ENCODE results near the gene ZNF783. TPM values are rescaled to one million over a fixed set of nuclear protein-coding genes. Genes with fewer than 3 reads are reported as not detected.
A peak's percentile ranks its signal among the peaks of the same experiment; 100 is the strongest.
"Not testable (repeated sequence)": the region's sequence is repeated elsewhere in the genome, so short reads cannot be mapped to it uniquely, and the experiment has no call there.

Gene ZNF783
- total RNA-seq, 1 experiment from 2014 or later = 15.8 TPM

DNA sequence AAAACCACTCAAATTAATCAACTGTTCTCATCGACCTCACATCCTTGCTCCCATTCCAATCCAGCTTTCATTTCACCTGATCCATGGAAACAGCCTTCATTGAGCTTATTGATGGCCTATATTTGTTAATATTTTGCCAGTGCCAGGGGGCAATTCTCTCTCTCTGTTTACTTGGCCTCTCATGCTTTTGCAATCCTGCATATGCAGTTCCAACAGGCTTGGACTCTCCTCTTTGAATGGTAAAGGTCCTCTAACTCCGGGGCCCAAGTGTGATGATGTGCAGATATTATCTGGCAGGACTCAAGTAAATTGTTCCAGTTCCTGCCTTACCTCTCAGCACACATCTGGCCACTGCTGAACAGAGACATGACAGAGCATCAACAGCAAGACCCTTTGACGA is 67.3 kb downstream of the ZNF783 start:
- Histone ChIP-seq H3K9me2 (ENCODE audit: insufficient read depth) (no peaks in the 10 kb centered on the region), H3K27ac (no peak overlapping the region), H3K79me2 (ENCODE audit: low read depth) (no peaks in the 10 kb centered on the region), H3K4me2 (no peak overlapping the region), H3K27me3 (ENCODE audit: insufficient read depth, low read depth) (no peaks in the 10 kb centered on the region), H4K20me1 (ENCODE audit: insufficient read depth) (no peaks in the 10 kb centered on the region), H3K36me3 (ENCODE audit: low read depth) (no peaks in the 10 kb centered on the region), H3K4me3 (no peak overlapping the region), H3F3A (ENCODE audit: insufficient read depth, low read depth) (peaks cover 12% of the 10 kb centered on the region; the same call in 1 of the 2 replicates), H2AFZ (peak overlapping the region; percentile 10; the same call in 1 of the 2 replicates), H3K9me3 (ENCODE audit: insufficient read depth, low read depth) (peaks cover 9% of the 10 kb centered on the region), H3K4me1 (replicated peaks; ENCODE audit: insufficient read depth) (peaks cover 12% of the 10 kb centered on the region)
- TF ChIP-seq, protein P1, sequence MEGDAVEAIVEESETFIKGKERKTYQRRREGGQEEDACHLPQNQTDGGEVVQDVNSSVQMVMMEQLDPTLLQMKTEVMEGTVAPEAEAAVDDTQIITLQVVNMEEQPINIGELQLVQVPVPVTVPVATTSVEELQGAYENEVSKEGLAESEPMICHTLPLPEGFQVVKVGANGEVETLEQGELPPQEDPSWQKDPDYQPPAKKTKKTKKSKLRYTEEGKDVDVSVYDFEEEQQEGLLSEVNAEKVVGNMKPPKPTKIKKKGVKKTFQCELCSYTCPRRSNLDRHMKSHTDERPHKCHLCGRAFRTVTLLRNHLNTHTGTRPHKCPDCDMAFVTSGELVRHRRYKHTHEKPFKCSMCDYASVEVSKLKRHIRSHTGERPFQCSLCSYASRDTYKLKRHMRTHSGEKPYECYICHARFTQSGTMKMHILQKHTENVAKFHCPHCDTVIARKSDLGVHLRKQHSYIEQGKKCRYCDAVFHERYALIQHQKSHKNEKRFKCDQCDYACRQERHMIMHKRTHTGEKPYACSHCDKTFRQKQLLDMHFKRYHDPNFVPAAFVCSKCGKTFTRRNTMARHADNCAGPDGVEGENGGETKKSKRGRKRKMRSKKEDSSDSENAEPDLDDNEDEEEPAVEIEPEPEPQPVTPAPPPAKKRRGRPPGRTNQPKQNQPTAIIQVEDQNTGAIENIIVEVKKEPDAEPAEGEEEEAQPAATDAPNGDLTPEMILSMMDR (conservative IDR thresholded peaks at IDR 0.05) = no peak
- no peak for TF ChIP-seq EZH2 (IDR thresholded peaks at IDR 0.05; ENCODE audit: low read depth)
- ChIA-PET CTCF (interaction anchor here (0.7 to 1.4 kb wide), 3 partner anchors 18 to 53 kb away, joined by 3 to 4 read pairs (median 3); no protein-coding TSS in a partner anchor), POLR2A (ENCODE audit: unreplicated experiment) (no interaction called here)
- intact Hi-C loops (cut with micrococcal nuclease; ENCODE audit: unreplicated experiment) = no loop called here
- no TSS peak for BruUV-seq (replicated peaks)
- no peak for DNase-seq

DNA sequence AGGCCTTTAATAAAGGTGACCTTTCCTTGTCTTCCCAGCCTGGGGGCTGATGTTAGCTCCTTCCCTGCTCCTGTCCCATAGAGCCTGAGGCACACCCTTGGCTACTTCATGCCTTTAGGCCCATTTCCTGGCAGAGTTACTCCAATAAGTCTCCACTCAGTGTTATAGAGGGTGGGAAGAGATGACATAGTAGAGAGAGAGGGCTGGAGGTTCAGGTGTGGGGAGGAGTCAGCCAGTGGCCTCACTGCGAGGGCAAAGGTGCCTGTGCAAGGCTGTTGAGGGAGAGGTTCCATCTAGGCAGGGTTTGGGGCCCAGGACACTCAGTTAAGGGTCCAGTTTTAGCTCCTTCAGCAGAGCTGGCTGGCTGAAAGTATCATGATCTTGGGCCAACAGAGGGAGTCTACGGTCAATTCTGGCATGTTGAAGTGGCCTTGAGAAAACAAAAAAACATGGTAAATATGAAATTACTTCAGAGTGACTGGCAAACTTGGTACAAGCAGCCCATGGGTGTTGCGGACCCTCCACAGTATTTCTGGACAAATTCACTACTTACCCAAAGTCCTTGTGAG is 67.9 kb downstream of the ZNF783 start:
- H3K4me2 ChIP-seq = peak overlapping the region; percentile 21; the same call in 1 of the 2 replicates
- no peaks in the 10 kb centered on the region for H3K79me2 ChIP-seq (ENCODE audit: low read depth)

DNA sequence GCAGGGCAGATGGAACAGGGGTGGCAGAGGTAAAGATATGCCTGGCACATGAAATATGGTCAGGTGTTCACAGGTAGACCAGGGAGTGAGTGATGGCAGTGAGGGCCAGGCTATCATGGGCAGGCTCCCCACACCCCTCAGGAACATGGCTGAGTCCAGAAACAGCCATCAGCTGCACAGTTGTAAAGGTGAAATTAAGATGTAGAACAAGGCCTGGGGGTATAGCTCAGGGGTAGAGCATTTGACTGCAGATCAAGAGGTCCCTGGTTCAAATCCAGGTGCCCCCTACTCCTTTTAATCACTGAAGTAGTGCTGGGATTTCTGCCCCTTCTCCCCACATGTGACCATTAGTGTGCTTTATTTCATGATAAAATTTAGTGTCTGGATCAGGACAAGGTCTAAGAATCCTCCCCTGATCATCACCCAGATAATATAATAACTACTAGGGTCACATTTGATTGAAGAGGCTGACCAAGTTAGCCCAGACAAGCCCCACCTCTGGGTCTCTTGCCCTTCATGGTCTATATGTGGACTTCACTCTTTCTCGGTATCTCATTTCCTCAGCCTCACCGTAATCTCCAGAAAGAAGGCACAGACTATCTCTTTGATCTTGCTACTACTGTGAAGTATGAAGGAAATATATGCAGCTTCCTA is 69.0 kb downstream of the ZNF783 start:
- Histone ChIP-seq H3K27me3 (ENCODE audit: insufficient read depth, low read depth) (no peaks in the 10 kb centered on the region), H3F3A (ENCODE audit: insufficient read depth, low read depth) (peaks cover 8% of the 10 kb centered on the region; the same call in 1 of the 2 replicates), H3K9me2 (ENCODE audit: insufficient read depth) (no peaks in the 10 kb centered on the region), H3K4me1 (replicated peaks; ENCODE audit: insufficient read depth) (peaks cover 12% of the 10 kb centered on the region), H4K20me1 (ENCODE audit: insufficient read depth) (no peaks in the 10 kb centered on the region), H3K27ac (no peak overlapping the region), H3K36me3 (ENCODE audit: low read depth) (no peaks in the 10 kb centered on the region), H2AFZ (no peak overlapping the region), H3K4me2 (peak overlapping the region; percentile 21), H3K9me3 (ENCODE audit: insufficient read depth, low read depth) (no peaks in the 10 kb centered on the region), H3K4me3 (no peak overlapping the region), H3K79me2 (ENCODE audit: low read depth) (no peaks in the 10 kb centered on the region)
- TF ChIP-seq, protein P1 (conservative IDR thresholded peaks at IDR 0.05) = no peak
- no TSS peak for BruUV-seq (replicated peaks)
- ChIA-PET POLR2A (ENCODE audit: unreplicated experiment) (interaction anchor here (0.6 kb wide), 1 partner anchor 27 kb away, joined by 8 read pairs; no protein-coding TSS in a partner anchor), CTCF (interaction anchor here (0.9 kb wide), 1 partner anchor 47 kb away, joined by 3 read pairs; no protein-coding TSS in a partner anchor)
- intact Hi-C loops (cut with micrococcal nuclease; ENCODE audit: unreplicated experiment) = loop anchor here (1.0 to 2.0 kb wide), 2 partner anchors 56 to 91 kb away; no protein-coding TSS in a partner anchor
- peak; percentile 44 to 53 for DNase-seq

More for the DNA sequence above, 67.9 kb downstream of the ZNF783 start:
- H3K9me2 ChIP-seq (ENCODE audit: insufficient read depth) = no peaks in the 10 kb centered on the region
- peaks cover 9% of the 10 kb centered on the region for H3K9me3 ChIP-seq (ENCODE audit: insufficient read depth, low read depth)
- CTCF ChIA-PET = interaction anchor here (0.5 to 1.4 kb wide), 6 partner anchors 19 to 222 kb away, joined by 3 to 4 read pairs (median 3); no protein-coding TSS in a partner anchor
- no peaks in the 10 kb centered on the region for H4K20me1 ChIP-seq (ENCODE audit: insufficient read depth)
- POLR2A ChIA-PET (ENCODE audit: unreplicated experiment) = interaction anchor here (0.6 kb wide), 1 partner anchor 46 kb away, joined by 4 read pairs; no protein-coding TSS in a partner anchor
- no peak overlapping the region for H3K4me3 ChIP-seq
- H3F3A ChIP-seq (ENCODE audit: insufficient read depth, low read depth) = peaks cover 12% of the 10 kb centered on the region; the same call in 1 of the 2 replicates
- peak overlapping the region; percentile 10; the same call in 1 of the 2 replicates for H2AFZ ChIP-seq
- peaks cover 12% of the 10 kb centered on the region for H3K4me1 ChIP-seq (replicated peaks; ENCODE audit: insufficient read depth)
- no peaks in the 10 kb centered on the region for H3K27me3 ChIP-seq (ENCODE audit: insufficient read depth, low read depth)
- no peak overlapping the region for H3K27ac ChIP-seq
- TF ChIP-seq, protein P1 (conservative IDR thresholded peaks at IDR 0.05) = peak; percentile 52
- no peak for TF ChIP-seq EZH2 (IDR thresholded peaks at IDR 0.05; ENCODE audit: low read depth)
- no peak for DNase-seq
- H3K36me3 ChIP-seq (ENCODE audit: low read depth) = no peaks in the 10 kb centered on the region
- intact Hi-C loops (cut with micrococcal nuclease; ENCODE audit: unreplicated experiment) = loop anchor here (1.0 to 2.0 kb wide), 2 partner anchors 57 to 92 kb away; no protein-coding TSS in a partner anchor
- no TSS peak for BruUV-seq (replicated peaks)

DNA sequence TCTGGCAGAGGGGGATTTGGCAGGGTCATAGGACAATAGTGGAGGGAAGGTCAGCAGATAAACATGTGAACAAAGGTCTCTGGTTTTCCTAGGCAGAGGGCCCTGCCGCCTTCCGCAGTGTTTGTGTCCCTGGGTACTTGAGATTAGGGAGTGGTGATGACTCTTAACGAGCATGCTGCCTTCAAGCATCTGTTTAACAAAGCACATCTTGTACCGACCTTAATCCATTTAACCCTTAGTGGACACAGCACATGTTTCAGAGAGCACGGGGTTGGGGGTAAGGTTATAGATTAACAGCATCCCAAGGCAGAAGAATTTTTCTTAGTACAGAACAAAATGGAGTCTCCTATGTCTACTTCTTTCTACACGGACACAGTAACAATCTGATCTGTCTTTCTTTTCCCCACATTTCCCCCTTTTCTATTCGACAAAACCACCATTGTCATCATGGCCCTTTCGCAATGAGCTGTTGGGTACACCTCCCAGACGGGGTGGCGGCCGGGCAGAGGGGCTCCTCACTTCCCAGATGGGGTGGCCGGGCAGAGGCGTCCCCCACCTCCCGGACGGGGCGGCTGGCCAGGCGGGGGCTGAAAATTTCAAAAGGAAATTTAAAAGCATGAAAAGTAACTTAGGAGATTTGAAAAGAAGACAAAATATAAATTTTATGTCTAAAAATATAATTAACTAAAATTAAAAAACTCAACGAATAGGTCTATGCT is 70.8 kb downstream of the ZNF783 start:
- H3K9me2 ChIP-seq (ENCODE audit: insufficient read depth); H3K27me3 ChIP-seq (ENCODE audit: insufficient read depth, low read depth); H3K4me3 ChIP-seq; intact Hi-C loops (cut with micrococcal nuclease; ENCODE audit: unreplicated experiment); H3K36me3 ChIP-seq (ENCODE audit: low read depth); H4K20me1 ChIP-seq (ENCODE audit: insufficient read depth); H3F3A ChIP-seq (ENCODE audit: insufficient read depth, low read depth); POLR2A ChIA-PET (ENCODE audit: unreplicated experiment); DNase-seq; H3K27ac ChIP-seq; CTCF ChIA-PET; H3K79me2 ChIP-seq (ENCODE audit: low read depth); BruUV-seq (replicated peaks); H2AFZ ChIP-seq; H3K9me3 ChIP-seq (ENCODE audit: insufficient read depth, low read depth); H3K4me2 ChIP-seq: not testable (repeated sequence)
- H3K4me1 ChIP-seq (replicated peaks; ENCODE audit: insufficient read depth) = peaks cover 12% of the 10 kb centered on the region

Measured in PC-9 (cell line).